GM19328 (cell line): ENCODE measurements around the gene CSF3R.
"Not testable (repeated sequence)": the region's sequence is repeated elsewhere in the genome, so short reads cannot be mapped to it uniquely, and the experiment has no call there.

Source experiments
- ATAC-seq: cut with Tn5 transposase; IDR thresholded peaks from one replicate; pipeline ENCODE4 v1.9.1; 2021; ENCODE audit warnings: mild to moderate bottlenecking, moderate library complexity; ENCODE audit not compliant: unreplicated experiment

The CSF3R gene

DNA sequence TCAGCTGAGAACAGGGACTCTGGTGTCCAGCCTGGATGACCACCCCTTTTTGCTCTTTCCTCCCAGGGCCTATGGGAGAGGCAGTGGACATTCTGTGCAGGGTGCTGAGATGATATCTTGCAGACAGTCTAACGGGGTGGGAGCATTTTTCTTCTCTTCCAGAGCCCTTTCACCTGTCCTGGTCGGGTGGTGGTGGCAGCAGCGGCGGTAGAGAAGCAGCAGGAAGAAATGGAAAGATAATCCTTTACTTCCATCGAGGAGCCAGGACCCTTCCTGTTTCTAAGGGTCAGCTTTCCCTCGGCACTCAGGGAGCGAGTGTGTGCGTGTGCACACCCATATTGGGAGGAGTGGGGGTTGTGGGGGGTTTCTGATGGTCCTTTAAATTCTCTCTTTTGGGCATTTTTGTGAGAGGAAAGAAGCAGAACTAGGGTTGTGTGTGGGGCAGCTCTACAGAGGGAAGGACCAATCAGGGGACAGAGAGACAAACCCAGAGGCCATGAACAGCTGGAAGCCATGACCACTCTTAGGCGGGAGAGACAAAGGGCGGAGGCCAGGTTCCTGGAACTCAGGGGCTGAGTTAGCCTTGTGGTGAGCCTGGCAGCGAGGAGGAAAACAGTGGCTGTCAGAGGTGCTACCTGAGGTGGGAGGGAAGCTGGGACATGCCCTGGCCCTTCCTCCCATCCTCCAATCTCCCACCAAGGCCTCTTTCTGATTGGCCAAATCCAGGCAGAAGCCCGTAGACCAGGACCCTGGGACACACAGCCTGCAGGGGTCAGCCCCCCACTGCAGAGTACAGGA, 31.2 kb upstream of the CSF3R start:
- ATAC-seq: no peak

DNA sequence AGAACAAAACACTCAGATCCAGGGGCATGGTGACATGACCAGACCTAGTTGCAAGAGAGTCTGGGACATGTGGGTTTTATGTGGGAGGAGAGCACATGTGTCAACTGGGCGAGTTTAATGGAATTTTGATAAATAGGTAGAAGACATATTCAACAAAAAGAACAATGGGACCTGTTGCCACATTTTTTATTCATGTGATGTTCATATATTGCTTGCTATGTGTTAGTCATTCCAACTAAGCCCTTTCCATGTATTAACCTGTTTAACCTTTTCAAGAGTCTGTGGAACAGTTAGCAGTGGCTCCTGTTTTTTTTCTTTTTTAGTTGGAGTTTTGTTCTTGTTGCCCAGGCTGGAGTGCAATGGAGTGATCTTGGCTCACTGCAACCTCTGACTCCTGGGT, 30.1 kb upstream of the CSF3R start:
- ATAC-seq: no peak

DNA sequence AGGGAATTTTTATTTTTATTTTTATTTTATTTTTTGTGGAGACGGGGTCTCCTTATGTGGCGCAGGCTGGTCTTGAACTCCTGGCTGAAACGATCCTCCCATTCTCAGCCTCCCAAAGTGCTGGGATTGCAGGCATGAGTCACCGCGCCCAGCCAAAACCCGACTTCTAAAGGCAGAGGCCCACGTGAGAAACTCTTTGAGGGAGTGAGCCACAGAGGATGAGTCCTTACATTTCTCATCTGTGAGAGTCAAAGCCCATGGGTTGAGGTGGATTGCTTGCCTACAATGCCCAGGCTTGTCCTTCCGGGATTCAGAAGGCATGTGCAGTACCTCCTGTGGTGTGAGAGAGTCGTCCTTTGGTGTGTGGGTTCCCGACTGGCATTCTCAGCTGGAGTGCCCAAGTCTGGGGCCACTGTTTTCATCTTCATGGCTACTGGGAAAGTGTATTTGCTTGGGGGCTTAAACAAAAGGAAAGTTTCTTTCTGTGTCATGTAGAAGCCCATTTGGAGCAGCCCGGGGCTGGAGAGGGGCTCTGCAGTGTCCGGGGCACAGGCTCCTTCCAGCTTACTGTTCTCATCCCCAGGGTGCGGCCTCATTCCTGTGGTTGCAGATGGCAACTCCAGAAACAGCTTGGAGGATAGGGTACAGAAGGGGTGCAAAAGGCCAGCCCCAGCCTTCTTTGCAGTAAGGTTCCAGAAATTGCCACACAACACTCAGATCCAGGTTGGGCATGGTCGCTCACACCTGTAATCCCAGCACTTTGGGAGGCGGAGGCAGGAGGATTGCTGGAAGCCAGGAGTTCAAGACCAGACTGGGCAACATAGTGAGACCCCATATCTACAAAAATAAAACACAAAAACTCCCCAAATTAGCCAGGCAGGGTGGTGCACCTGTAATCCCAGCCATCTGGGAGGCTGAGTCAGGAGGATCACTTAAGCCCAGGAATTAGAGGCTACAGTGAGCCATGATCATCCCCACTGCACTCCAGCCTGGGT, 29.4 kb upstream of the CSF3R start:
- no peak for ATAC-seq

DNA sequence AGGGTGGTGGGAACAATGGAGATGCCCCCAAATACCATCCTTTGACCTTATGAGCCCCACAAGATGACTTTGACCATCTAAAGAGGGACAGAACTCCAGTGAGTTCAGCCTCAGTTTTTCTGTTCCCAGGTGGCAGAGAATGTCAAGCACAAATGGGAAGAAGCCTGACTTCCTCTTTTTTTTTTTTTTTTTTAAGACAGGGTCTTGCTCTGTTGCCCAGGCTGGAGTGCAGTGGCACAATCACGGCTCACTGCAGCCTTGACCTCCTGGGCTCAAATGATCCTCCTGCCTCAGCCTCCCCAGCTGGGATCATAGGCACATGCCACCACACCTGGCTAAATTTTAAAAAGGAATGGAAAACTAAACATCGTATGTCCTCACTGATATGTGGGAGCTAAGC, 28.5 kb upstream of the CSF3R start:
- not testable (repeated sequence) for ATAC-seq

DNA sequence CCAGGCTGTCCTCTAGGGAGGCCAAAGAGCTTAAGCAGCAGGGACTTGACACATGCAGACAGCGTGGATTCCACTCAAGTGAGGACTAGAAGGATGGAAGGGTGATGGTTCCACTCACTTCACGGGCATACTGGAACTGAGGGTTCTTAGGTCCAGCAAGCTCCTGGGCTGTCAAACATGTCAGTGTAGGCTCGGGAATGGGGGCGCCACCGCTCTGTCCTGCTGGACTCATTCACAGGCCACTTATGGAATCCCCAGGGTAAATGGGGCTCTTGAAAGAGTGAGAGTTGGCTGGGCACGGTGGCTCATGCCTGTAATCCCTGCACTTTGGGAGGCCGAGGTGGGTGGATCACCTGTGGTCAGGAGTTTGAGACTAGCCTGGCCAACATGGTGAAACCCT, 27.7 kb upstream of the CSF3R start:
- no peak for ATAC-seq

DNA sequence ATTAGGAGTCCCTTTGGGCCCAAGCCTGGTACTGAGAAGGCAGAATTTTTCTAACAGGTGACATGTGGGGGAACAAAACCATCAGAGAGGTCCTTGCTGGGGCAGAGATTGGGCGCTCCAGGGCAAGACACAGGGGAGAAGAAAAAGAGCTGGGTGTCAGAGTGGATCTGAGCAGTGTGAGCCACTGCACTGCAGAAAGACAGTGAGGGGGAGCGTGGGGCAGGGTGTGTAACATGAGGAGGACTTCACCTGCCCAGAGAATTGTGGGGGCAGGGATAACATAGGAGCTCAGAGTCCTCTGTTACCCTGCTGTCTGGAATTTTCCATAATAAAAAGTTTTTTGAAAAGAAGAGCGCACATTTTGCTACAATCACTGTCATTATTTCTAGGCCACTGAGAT, 25.5 kb upstream of the CSF3R start:
- no peak for ATAC-seq

DNA sequence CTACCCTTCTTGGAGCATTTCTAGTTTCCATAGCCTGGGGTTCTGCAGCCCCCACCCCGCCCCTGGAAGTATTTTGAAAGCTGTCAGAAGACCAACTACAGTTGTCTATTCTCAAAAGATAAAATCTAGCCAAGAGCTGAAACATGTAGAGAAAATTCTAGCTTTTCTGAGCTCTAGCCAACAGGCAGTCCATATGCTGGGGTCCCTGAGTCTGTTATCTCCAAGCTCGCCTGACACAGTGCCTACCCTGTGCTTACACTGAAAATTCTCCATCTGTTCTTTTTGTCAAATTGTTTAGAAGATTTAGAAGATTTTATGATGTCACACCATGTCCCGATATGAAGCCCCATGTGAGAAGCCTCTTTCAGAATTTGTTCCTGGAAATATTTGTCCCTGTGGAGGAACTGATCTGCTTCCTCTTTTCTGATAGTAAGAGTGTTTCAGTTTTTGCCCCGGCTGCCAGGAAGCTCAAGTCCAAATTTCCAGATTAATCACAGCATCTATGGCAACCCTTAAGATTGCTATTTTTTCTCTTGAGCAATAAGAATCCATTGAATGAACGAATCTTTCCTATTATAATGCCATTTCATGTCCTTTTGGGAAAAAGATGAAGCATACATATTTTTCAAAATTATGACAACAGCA, 23.7 kb upstream of the CSF3R start:
- ATAC-seq: no peak

DNA sequence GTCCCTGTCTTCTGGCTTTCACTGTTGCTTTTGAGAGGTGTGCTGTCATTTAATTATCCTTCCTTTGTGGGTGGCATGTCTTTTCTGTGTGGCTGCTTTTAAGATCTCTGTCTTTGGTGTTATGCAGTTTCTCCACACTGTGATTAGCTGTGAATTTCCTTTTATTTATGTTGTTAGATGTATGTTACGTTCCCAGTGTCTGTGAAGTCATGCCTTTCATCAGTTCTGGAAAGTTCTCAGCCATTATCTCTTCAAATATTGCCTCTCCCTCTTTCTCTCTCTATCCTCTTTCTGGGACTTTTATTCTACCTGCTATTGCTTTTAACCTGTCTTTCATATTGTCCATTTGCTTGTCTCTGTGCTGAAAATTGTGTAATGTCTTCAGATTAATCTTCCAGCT, 21.0 kb upstream of the CSF3R start:
- ATAC-seq: no peak

DNA sequence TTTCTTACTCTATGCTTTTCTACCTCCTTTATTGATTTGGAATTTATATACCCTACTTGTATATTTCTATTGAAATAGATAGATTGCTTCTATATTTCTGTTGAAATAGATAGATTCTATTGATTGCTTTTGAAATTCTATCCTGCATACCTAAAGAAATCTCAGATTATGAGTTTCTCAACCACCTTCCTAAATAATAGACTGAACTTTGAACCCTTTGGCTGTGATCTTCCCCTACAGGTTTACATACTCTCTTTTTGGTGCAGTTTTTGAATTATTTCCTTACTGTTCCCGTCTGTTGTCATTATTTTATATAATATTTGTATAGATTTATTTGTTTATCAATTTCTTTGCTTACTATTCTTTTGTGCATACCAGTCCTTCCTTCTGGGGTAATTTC, 20.4 kb upstream of the CSF3R start:
- no peak for ATAC-seq

DNA sequence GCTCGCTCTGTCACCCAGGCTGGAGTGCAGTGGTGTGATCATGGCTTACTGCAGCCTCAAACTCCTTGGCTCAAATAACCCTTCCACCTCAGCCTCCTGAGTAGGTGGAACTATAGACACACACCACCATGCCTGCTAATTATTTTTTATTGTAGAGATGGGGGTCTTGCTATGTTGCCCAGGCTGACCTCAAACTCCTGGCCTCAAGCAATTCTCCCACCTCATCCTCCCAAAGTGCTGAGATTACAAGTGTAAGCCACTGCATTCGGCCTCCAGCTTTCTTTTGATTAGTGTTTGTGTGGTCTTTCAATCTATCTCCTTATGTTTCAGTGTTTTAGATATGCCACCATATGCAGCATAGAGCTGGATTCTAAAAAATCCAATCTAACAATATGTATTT, 19.9 kb upstream of the CSF3R start:
- no peak for ATAC-seq

DNA sequence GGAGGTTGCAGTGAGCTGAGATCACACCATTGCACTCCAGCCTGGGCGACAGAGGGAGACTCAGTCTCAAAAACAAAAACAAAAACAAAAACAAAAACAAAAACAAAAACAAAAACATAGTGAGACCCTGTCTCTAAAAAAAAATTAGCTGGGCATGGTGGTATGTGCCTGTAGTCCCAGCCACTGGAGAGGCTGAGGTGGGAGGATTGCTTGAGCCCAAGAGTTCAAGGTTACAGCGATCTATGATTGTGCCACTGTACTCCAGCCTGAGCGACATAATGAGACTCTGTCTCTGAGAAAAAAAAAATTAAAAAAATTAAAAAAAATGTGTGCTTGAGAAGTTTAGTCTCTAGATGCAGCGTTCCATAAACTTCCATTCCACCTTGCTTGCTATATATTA, 19.2 kb upstream of the CSF3R start:
- ATAC-seq: not testable (repeated sequence)

DNA sequence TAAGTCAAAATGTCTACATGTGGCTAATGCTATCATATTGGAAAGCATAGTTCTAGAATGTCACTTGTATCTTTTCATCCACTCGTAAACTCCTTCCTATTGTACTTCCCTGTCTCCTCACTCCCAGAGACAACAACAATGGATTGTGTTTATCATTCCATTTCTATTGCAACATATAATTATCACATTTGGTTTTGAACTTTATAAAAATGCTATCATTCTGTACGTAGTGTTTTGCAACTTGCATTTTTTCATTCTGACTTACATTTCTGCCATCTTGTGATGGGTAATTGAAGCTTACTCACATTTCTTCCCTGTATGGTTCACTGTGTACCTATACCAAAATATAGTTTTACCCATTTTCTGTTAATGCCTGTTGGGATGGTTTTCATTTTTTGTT, 14.5 kb upstream of the CSF3R start:
- ATAC-seq: no peak

DNA sequence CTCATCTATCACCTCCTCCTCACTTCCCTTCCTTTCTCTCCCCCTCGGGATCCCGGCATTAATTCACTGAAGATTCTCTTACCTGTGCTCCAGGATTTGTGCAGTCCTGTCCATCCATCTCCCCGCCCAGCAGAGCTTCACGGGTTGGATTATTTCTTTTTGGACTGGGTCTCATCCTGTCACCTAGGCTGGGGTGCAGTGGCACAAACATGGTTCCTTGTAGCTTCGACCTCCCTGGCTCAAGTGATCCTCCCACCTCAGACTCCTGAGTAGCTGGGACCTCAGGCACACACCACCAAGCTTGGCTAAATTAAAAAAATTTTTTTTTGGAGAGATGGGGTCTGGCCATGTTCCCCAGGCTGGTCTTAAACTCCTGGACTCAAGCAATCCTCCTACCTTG, 12.3 kb upstream of the CSF3R start:
- ATAC-seq: no peak

DNA sequence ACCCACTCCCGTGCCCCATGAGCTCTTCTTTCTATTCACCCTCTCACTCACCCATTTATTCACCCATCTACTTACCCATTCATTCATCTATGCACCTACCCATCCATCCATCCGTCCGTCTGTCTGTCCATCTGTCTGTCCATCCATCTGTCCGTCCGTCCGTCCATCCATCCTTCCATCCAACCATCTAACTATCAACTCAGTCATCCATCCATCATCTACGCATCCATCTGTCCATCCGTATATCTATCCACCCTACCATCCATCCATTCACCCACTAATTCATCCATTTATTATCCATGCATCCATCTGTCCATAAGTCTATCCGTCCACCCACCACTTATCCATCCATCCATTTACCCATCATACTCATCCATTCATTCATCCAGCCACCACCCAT, 10.8 kb upstream of the CSF3R start:
- ATAC-seq: no peak

DNA sequence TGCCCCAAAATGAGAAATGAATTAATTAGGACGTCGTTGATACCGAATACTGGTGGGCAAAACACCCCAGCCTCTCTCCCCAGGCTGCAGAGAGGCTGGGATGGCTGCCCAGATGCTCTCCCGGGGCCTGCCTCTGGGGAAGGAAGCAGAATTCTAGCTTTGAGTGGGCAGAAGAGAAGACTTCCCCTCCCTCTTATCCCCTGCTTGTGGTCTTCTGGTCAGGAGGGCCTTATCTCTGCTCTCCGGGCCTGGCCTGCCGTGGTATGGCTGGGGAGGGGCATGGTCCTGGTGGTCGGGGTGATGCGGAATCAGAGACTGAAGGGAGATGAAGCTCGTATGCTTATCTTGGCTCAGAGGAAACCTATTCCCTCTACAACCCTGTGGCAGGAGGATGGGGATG, 9.8 kb upstream of the CSF3R start:
- ATAC-seq: no peak

DNA sequence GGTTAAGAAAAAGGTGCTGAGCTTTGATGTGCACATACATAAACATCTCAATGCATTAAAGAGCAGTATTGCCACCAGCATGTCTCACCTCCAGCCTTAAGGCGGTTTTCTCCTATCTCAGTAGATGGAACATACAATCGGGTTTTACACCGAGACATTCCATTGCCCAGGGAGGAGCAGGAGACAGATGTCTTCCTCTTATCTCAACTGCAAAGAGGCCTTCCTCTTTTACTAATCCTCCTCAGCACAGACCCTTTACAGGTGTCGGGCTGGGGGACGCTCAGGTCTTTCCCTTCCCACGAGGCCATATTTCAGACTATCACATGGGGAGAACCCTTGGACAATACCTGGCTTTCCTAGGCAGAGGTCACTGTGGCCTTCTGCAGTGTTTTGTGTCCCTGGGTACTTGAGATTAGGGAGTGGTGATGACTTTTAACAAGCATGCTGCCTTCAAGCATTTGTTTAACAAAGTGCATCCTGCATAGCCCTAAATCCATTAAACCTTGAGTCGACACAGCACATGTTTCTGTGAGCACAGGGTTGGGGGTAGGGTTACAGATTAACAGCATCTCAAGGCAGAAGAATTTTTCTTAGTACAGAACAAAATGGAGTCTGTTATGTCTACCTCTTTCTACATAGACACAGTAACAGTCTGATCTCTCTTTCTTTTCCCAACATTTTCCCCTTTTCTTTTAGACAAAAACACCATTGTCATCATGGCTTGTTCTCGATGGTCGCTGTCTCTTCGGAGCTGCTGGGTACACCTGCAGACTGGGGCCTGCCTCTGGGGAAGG, 6.7 kb upstream of the CSF3R start:
- not testable (repeated sequence) for ATAC-seq

DNA sequence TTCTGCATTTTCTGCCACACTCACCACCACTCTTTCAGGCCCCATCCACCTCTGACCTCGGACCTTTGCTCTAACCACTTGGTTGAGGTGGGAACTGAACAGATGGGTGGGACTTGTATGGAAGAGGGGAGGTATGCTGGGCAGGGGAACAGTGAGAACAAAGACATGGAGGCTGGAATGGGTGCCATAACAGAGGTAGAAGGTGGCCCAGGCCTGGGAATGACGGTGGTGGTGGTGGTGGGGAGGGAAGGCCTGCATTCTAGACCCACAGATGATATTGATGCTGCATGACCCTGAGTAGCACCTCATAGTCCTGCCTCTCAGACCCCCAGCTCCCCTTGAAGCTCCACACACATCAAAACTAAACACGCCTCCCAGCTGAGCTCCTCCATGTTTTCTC, 5.2 kb upstream of the CSF3R start:
- no peak for ATAC-seq

DNA sequence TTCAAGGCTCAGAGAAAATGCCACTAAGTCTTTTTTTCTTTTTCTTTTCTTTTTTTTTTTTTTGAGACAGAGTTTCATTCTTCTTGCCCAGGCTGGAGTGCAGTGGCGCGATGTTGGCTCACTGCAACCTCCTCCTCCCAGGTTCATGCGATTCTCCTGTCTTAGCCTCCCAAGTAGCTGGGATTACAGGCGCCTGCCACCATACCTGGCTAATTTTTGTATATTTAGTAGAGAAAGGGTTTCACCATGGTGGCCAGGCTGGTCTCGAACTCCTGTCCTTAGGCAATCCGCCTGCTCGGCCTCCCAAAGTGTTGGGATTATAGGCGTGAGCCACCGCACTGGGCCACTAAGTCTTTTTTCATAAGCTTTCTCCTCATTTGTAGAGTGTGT, 4.6 kb upstream of the CSF3R start:
- not testable (repeated sequence) for ATAC-seq

DNA sequence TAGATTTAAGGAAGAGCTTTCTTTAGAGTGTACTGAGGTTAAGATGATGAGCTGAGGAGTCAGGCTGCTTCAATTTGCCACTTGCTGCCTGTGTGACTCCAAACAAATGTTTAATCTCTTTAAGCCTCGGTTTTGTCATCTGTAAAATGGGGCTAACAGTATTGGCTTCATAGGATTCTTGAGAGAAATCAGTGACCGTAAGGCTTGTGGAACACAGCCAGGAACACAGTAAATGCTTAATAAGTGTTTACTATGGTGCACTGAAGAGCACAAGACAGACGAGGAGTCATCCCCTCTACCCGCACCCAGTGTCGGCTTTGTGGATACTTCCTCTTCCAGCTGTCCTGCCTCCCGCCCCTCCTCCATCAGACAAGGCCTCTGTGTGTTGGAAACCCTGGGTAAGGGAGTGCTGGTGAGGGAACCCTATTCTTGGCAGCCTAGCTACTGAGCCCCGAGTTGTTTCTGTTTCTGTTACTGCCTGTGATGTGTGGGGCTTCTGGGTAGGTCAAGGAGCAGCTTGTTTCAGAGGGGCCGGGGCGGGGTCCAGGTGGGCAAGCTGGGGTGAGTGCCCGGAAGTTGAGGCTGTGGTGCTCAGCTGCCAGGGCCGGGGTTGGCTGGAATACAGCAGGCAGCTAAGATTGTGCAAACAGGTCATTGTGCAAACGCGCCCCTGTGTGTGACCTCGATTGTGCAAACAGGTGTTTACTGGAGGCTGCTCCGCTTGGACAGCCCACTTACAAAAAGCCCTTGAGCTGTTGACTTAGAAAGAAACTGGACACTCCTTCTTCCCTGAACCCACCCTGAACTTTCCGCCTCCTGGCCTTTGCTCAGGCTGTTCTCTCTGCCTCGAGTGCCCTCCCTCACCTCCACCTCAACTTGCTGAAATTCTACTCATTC, 4.0 kb upstream of the CSF3R start:
- ATAC-seq: no peak

DNA sequence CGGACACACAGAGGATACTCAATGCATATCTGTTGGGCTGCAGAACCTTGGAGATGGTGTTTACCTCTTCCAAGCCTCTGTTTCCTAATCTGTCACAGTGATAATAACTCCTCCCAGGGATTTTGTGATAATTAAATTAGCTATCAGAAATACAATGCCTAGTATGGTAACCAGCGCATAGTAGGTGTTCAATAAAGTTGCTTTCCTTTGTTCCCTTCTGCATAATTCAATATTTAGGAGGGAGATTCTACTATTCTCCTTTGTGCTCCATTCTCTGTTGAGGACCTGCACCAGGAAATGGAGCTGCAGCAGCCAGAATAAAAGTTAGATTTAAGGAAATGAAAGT, 3.4 kb upstream of the CSF3R start:
- no peak for ATAC-seq
